ENCODE data around the gene PRLR.

GRCh38 chr5:35198075-35198474 is 32.2 kb downstream of the PRLR start:
- TF ChIP-seq TCF4 (CRISPR knock-in tag; IDR thresholded peaks at IDR 0.05; ENCODE audit: borderline replicate concordance) (no peak), CSDC2 (CRISPR knock-in tag; IDR thresholded peaks at IDR 0.05) (no peak), ZFP3 (CRISPR knock-in tag; IDR thresholded peaks at IDR 0.05) (no peak), TSHZ2 (CRISPR knock-in tag; IDR thresholded peaks at IDR 0.05) (no peak)

Data from SK-N-SH treated with all-trans-retinoic acid at 6 μM for 48 hours (cell line).